Fibroblast of skin of scalp (primary cell): ENCODE data around the gene GRIK3.

Source experiments
- DNase-seq: peaks from one replicate; pipeline ENCODE4 v3.0.0-alpha.2; 2013

GRIK3 gene

GRCh38 chr1:36816348-36816747, 218.0 kb downstream of the GRIK3 start:
- DNase-seq = no peak

- DNase-seq = no peak
Observed at GRCh38 chr1:36814774-36815173, 219.5 kb downstream of the GRIK3 start.

GRCh38 chr1:36814083-36814482, 220.2 kb downstream of the GRIK3 start:
- DNase-seq = no peak

- no peak for DNase-seq
Observed at GRCh38 chr1:36807262-36807661, 227.1 kb downstream of the GRIK3 start.

GRCh38 chr1:36805979-36806640, 228.2 kb downstream of the GRIK3 start:
- DNase-seq = no peak

- DNase-seq = no peak
Observed at GRCh38 chr1:36804669-36805314, 229.5 kb downstream of the GRIK3 start.

GRCh38 chr1:36803868-36804570, 230.3 kb downstream of the GRIK3 start:
- DNase-seq = no peak

- no peak for DNase-seq
Observed at GRCh38 chr1:36802018-36802417, 232.3 kb downstream of the GRIK3 start.

GRCh38 chr1:36797761-36798160, 236.6 kb downstream of the GRIK3 start:
- DNase-seq = no peak

GRCh38 chr1:36796733-36797132, 237.6 kb downstream of the GRIK3 start:
- DNase-seq = no peak

- no peak for DNase-seq
Observed at GRCh38 chr1:36796106-36796590, 238.2 kb downstream of the GRIK3 start.

- DNase-seq = no peak
Observed at GRCh38 chr1:36794460-36794859, 239.9 kb downstream of the GRIK3 start.

GRCh38 chr1:36793452-36793851, 240.9 kb downstream of the GRIK3 start:
- DNase-seq = no peak

- no peak for DNase-seq
Observed at GRCh38 chr1:36792292-36792691, 242.0 kb downstream of the GRIK3 start.

- no peak for DNase-seq
Observed at GRCh38 chr1:36790191-36790590, 244.1 kb downstream of the GRIK3 start.

- no peak for DNase-seq
Observed at GRCh38 chr1:36789535-36789934, 244.8 kb downstream of the GRIK3 start.

- no peak for DNase-seq
Observed at GRCh38 chr1:36787312-36787913, 246.9 kb downstream of the GRIK3 start.

- no peak for DNase-seq
Observed at GRCh38 chr1:36786425-36786824, 247.9 kb downstream of the GRIK3 start.

GRCh38 chr1:36784147-36784859, 250.0 kb downstream of the GRIK3 start:
- no peak for DNase-seq

- no peak for DNase-seq
Observed at GRCh38 chr1:36783475-36783874, 250.8 kb downstream of the GRIK3 start.

- no peak for DNase-seq
Observed at GRCh38 chr1:36782785-36783184, 251.5 kb downstream of the GRIK3 start.

GRCh38 chr1:36782085-36782484, 252.2 kb downstream of the GRIK3 start:
- no peak for DNase-seq

- no peak for DNase-seq
Observed at GRCh38 chr1:36781098-36781497, 253.2 kb downstream of the GRIK3 start.
